Ovary (tissue), 3 donors: ENCODE results near the gene SH2D7.
"Not testable (repeated sequence)": the region's sequence is repeated elsewhere in the genome, so short reads cannot be mapped to it uniquely, and the experiment has no call there.

Experiments used
- CTCF ChIP-seq, 3 donors: fragments of 450-650 bp in 2 of 3; fragments of 200-600 bp in 1 of 3; IDR thresholded peaks; one replicate each; pipeline versions ENCODE4 v1.5.1 to v1.8.0; 2016 to 2022; ENCODE audit warnings: antibody characterized with exemption in 3 of 3, mild to moderate bottlenecking in 1 of 3
- EP300 ChIP-seq: sonication (generic); formaldehyde crosslinking; IDR thresholded peaks from one replicate; pipeline ENCODE4 v1.6.1; 2017; ENCODE audit warnings: antibody characterized with exemption
- donor health status: DM: no; HTN: no; CAD: no.

GRCh38 chr15:78151075-78151474, 58.7 kb downstream of the SH2D7 start:
- not testable (repeated sequence) for TF ChIP-seq CTCF (IDR thresholded peaks at IDR 0.05); EP300
